Measurements from ENCODE around the gene LYAR. TPM values are rescaled to one million over a fixed set of nuclear protein-coding genes. Genes with fewer than 3 reads are reported as not detected.
A peak's percentile ranks its signal among the peaks of the same experiment; 100 is the strongest.
"Not testable (repeated sequence)": the region's sequence is repeated elsewhere in the genome, so short reads cannot be mapped to it uniquely, and the experiment has no call there.

Gene LYAR
- total RNA-seq, 2 experiments from 2014 or later, result 69.4 to 78.4 TPM

DNA sequence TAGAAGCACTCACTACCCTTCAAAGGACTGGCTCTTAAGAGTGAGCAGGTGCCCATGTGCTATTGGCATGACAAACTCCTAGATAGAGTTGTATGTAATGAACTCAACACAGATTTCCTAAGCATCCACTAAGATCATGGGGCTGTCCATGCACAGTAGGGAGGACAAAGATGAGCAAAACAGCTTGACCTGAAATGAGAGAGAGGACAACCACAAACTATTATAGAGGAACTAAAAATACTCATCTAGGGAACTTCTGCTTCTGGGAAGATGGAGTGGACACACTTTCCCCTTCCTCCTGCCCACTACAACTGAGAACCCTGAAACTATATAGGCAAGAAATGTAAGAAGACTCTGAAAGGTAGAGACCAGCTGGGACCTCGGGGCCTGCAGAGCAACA lies 21.2 kb downstream of the LYAR start:
- POLR2A ChIA-PET, result interaction anchor here (1.5 kb wide), 1 partner anchor 9 kb away, joined by 3 read pairs; no protein-coding TSS in a partner anchor
- Mint-ChIP-seq H3K4me1 (ENCODE audit: low read depth) (peaks cover 24% of the 10 kb centered on the region), H3K27me3 (no peaks in the 10 kb centered on the region), H3K27ac (peak overlapping the region; percentile 84), H3K4me3 (peak overlapping the region; percentile 26), H3K36me3 (ENCODE audit: low read depth) (peaks cover 48% of the 10 kb centered on the region), H3K9me3 (no peaks in the 10 kb centered on the region)
- CTCF ChIA-PET, result interaction anchor here (0.6 to 3.1 kb wide), 3 partner anchors 9 to 66 kb away, joined by 3 to 10 read pairs (median 4); no protein-coding TSS in a partner anchor
- DNase-seq, result no peak
- no peak for TF ChIP-seq CTCF (IDR thresholded peaks at IDR 0.05)
- intact Hi-C loops (cut with micrococcal nuclease), result no loop called here
- ATAC-seq, result no peak

DNA sequence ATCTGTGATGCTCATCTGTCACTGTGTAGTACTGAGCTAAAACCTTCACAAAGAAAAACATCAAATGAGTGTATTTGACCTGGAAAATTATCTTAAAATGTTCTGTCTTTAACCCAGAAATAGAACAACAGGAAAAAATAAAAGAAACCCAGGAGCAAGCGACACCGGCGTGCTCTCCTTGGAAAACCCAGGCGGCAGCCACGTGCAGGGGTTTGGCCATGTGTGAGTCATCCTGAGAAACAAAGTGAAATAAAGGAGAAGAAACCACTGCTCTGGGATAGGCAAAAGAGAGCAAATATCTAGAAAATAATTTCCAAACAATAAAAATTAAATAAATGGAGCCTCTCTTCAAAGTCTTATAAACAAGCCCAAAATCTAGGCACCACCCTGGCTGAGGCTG lies 22.0 kb downstream of the LYAR start:
- Mint-ChIP-seq H3K9me3 (no peaks in the 10 kb centered on the region), H3K36me3 (ENCODE audit: low read depth) (peaks cover 45% of the 10 kb centered on the region), H3K4me1 (ENCODE audit: low read depth) (peaks cover 24% of the 10 kb centered on the region), H3K27me3 (no peaks in the 10 kb centered on the region), H3K4me3 (no peak overlapping the region), H3K27ac (peak overlapping the region; percentile 72)
- ChIA-PET POLR2A (interaction anchor here (1.0 kb wide), 1 partner anchor 20 kb away, joined by 3 read pairs; the partner anchor contains the start of gene TMEM128), CTCF (interaction anchor here (0.9 to 3.1 kb wide), 2 partner anchors 8 to 16 kb away, joined by 4 to 10 read pairs; no protein-coding TSS in a partner anchor)
- DNase-seq (no peak), ATAC-seq (no peak)
- TF ChIP-seq CTCF (IDR thresholded peaks at IDR 0.05), result no peak
- intact Hi-C loops (cut with micrococcal nuclease), result no loop called here

DNA sequence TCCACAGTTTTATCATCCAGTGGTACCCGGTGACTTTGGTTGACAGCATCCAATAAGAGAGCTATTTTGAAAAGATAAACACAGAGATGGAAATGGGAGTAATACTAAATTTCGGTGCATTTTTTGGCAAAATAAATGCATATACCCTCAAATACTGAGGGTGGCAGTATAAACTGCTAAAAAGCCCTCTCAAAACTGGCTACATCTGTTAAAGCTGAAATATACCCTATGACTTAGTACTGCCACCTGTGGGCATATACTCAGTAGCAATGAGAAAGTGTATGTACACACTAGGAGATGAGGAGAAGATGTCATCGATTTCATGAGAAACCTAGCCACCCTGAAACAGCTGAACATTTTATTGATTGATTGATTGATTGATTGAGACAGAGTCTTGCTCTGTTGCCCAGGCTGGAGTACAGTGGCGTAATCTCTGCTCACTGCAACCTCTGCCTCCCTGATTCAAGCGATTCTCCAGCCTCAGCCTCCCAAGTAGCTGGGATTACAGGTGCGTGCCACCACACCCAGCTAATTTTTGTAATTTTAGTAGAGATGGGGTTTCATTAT lies 29.7 kb downstream of the LYAR start:
- POLR2A ChIA-PET, result interaction anchor here (0.8 kb wide), 2 partner anchors 9 to 12 kb away, joined by 3 to 4 read pairs; partner anchors contain the start of gene TMEM128
- no peak overlapping the region for H3K27ac Mint-ChIP-seq
- intact Hi-C loops (cut with micrococcal nuclease), result no loop called here
- ATAC-seq, result peak; percentile 97
- peak; percentile 54 for TF ChIP-seq CTCF (IDR thresholded peaks at IDR 0.05)
- no peaks in the 10 kb centered on the region for H3K27me3 Mint-ChIP-seq
- no peaks in the 10 kb centered on the region for H3K36me3 Mint-ChIP-seq (ENCODE audit: low read depth)
- no peaks in the 10 kb centered on the region for H3K9me3 Mint-ChIP-seq
- no peak overlapping the region for H3K4me3 Mint-ChIP-seq
- peaks cover 7% of the 10 kb centered on the region for H3K4me1 Mint-ChIP-seq (ENCODE audit: low read depth)
- DNase-seq, result peak; percentile 10
- CTCF ChIA-PET, result interaction anchor here (0.7 to 3.2 kb wide), 19 partner anchors 9 to 179 kb away, joined by 3 to 27 read pairs (median 5); partner anchors contain the start of gene TMEM128

DNA sequence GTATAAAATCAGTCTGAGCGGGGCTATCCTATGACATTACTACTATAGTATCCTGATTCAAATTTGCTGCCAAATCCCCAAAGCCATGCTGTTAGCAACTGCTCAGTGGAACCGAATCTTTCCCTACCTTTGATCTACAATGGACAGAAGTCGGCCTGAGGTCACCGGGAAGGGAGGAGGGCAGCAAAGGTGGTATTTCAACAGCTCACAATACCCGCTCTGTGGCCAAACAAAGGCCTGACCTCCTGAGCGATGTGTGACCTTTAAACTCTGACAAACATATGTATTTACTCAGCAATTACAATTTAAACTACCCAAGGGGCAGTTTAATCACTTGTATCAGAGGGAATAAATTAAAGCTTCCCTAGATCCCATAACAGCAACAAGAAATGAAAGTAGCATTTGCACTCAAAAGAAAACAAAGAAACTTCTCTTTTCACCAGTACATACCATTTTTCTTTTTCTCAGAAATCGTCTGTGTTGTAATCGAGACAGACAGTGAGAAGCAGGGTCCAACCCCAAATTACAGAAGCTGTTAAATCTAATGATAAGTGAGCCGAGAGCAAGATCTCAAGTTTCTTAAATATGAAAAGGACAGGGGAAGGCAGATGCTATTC lies 30.4 kb downstream of the LYAR start:
- CTCF ChIA-PET, result interaction anchor here (0.7 to 3.2 kb wide), 18 partner anchors 8 to 180 kb away, joined by 3 to 27 read pairs (median 6); partner anchors contain the start of gene TMEM128
- no peak for ATAC-seq
- no peaks in the 10 kb centered on the region for H3K36me3 Mint-ChIP-seq (ENCODE audit: low read depth)
- peaks cover 7% of the 10 kb centered on the region for H3K4me1 Mint-ChIP-seq (ENCODE audit: low read depth)
- TF ChIP-seq CTCF (IDR thresholded peaks at IDR 0.05), result no peak
- no peak overlapping the region for H3K27ac Mint-ChIP-seq
- H3K9me3 Mint-ChIP-seq, result no peaks in the 10 kb centered on the region
- DNase-seq, result no peak
- no peak overlapping the region for H3K4me3 Mint-ChIP-seq
- intact Hi-C loops (cut with micrococcal nuclease), result no loop called here
- POLR2A ChIA-PET, result interaction anchor here (0.8 kb wide), 2 partner anchors 10 to 11 kb away, joined by 3 to 4 read pairs; partner anchors contain the start of gene TMEM128
- H3K27me3 Mint-ChIP-seq, result no peaks in the 10 kb centered on the region

DNA sequence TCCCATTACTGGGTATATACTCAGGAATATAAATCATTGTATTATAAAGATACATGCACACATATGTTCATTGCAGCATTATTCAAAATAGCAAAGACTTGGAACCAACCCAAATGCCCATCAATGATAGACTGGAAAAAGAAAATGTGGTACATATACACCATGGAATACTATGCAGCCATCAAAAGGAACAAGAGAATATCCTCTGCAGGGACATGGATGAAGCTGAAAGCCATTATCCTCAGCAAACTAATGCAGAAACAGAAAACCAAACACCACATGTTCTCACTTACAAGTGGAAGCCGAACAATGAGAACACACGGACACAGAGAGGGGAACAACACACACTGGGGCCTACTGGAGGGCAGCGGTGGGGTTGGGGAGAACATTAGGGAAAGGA lies 32.2 kb downstream of the LYAR start:
- CTCF ChIA-PET, result interaction anchor here (1.3 to 3.2 kb wide), 2 partner anchors 79 to 173 kb away, joined by 5 to 27 read pairs; no protein-coding TSS in a partner anchor
- H3K9me3 Mint-ChIP-seq; intact Hi-C loops (cut with micrococcal nuclease); DNase-seq; POLR2A ChIA-PET; H3K36me3 Mint-ChIP-seq (ENCODE audit: low read depth); ATAC-seq; H3K4me1 Mint-ChIP-seq (ENCODE audit: low read depth); H3K27ac Mint-ChIP-seq; H3K4me3 Mint-ChIP-seq; H3K27me3 Mint-ChIP-seq: not testable (repeated sequence)

Measured in activated CD8-positive, alpha-beta T cell treated with anti-CD3 and anti-CD28 coated beads for 36 hours (primary cell).